ENCODE data around the gene CPNE7.

The CPNE7 gene

DNA sequence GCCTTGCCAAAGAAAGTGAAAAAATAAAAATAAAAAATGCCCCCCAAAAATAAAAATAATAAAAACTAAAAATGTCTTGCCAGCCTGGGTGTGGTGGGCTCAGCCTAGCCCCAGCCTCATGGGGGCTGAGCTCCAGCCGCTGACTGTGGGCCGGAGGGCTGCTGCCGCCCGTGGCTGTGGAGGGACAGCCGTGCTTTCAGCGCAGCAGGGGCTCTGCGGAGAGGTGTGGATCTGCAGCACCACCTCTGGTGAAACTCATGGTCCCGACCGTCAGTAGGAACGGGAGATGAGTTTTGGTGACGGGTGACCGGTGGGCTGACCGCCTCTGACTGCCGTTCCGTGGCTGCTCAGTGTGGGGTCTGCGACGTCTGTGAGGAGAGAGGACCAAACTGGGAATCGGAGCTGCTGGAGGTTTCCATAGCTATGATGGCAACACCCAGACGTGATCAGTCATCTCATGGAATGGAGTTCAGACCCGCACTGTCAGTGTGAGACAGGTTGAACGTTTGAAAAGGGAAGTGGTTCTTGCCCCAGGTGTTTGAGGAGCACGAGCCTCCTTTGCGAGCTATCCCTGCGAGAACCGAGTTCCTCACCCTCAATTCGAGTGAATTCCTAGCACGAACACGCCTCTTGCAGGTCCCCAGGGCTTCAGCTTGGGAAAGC, 27.1 kb upstream of the CPNE7 start:
- H3K36me3 ChIP-seq (ENCODE audit: control insufficient read depth, insufficient read depth, low read length): no peaks in the 10 kb centered on the region

DNA sequence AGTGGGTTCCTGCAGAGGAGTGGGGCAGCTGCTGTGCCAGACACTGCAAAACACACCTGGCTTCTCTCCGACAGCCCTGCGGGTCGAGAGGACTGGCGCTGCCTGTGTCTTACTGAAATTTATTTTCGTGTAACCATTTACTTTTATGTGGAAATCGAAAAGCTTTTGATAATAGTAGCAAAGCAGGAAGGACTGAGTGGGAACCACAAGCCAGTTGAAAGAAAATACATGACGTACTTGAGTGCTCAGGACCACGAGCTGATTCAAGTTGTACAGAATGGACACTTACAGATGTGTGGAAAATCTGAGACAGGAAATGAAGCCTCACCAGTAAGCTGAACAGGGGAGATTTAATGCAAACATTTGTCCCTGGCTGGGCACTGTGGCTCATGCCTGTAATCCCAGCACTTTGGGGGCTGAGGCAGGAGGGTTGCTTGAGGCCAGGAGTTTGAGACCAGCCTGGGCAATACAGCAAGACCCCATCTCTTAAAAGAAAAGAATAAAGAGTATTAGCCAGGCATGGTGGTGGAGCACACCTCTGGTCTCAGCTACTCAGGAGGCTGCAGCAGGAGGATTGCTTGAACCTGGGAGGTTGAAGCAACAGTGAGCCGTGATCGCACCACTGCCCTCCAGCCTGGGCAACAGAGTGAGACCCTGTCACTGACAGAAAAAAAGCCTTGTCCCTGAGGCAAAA, 26.4 kb upstream of the CPNE7 start:
- no peak overlapping the region for H3K9ac ChIP-seq
- no peaks in the 10 kb centered on the region for H3K4me1 ChIP-seq
- H3K36me3 ChIP-seq (ENCODE audit: control insufficient read depth, insufficient read depth, low read length): no peaks in the 10 kb centered on the region
- H3K79me2 ChIP-seq: peaks cover 1% of the 10 kb centered on the region
- TF ChIP-seq, protein P1, sequence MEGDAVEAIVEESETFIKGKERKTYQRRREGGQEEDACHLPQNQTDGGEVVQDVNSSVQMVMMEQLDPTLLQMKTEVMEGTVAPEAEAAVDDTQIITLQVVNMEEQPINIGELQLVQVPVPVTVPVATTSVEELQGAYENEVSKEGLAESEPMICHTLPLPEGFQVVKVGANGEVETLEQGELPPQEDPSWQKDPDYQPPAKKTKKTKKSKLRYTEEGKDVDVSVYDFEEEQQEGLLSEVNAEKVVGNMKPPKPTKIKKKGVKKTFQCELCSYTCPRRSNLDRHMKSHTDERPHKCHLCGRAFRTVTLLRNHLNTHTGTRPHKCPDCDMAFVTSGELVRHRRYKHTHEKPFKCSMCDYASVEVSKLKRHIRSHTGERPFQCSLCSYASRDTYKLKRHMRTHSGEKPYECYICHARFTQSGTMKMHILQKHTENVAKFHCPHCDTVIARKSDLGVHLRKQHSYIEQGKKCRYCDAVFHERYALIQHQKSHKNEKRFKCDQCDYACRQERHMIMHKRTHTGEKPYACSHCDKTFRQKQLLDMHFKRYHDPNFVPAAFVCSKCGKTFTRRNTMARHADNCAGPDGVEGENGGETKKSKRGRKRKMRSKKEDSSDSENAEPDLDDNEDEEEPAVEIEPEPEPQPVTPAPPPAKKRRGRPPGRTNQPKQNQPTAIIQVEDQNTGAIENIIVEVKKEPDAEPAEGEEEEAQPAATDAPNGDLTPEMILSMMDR (IDR thresholded peaks at IDR 0.05): no peak
- H2AFZ ChIP-seq: no peak overlapping the region
- H3K27me3 ChIP-seq (ENCODE audit: control insufficient read depth, insufficient read depth, low read length): no peaks in the 10 kb centered on the region
- H3K9me3 ChIP-seq (ENCODE audit: control insufficient read depth, low read length): no peaks in the 10 kb centered on the region
- H3K4me2 ChIP-seq (ENCODE audit: low read length): no peak overlapping the region
- no peak overlapping the region for H3K27ac ChIP-seq
- H3K4me3 ChIP-seq (ENCODE audit: low read depth, low read length): no peak overlapping the region

More for the DNA sequence above, 27.1 kb upstream of the CPNE7 start:
- Histone ChIP-seq H3K27me3 (ENCODE audit: control insufficient read depth, insufficient read depth, low read length) (no peaks in the 10 kb centered on the region), H2AFZ (no peak overlapping the region), H3K4me1 (no peaks in the 10 kb centered on the region), H3K79me2 (peaks cover 2% of the 10 kb centered on the region), H3K4me3 (ENCODE audit: low read depth, low read length) (no peak overlapping the region), H3K27ac (no peak overlapping the region), H3K4me2 (ENCODE audit: low read length) (no peak overlapping the region), H3K9ac (no peak overlapping the region), H3K9me3 (ENCODE audit: control insufficient read depth, low read length) (no peaks in the 10 kb centered on the region)
- TF ChIP-seq, protein P1 (IDR thresholded peaks at IDR 0.05): no peak

DNA sequence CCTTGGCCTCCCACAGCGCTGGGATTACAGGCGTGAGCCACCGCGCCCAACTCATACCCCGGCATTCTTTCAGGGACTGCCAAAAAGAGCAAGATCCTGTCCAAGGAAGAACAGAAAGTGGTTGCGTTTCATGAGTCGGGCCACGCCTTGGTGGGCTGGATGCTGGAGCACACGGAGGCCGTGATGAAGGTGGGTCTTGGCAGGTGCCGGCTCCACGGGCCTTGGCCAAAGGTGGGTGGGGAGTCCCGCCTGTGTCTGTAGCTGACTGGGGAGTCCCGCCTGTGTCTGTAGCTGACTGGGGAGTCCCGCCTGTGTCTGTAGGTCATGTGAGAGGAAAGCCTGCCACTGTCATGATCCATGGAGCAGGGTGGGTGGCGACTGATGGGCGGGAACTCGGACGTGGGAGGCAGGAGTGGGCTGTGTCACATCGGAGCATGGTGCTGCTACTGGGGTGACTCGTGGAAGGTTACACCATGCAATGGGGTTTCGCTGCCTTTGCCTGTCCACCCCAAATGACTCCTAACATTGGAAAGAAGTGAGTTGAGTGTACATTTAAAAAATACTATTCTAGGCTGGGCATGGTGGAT, 25.0 kb upstream of the CPNE7 start:
- H3K27me3 ChIP-seq (ENCODE audit: control insufficient read depth, insufficient read depth, low read length): no peaks in the 10 kb centered on the region
- H3K9me3 ChIP-seq (ENCODE audit: control insufficient read depth, low read length): no peaks in the 10 kb centered on the region
- no peak overlapping the region for H3K4me3 ChIP-seq (ENCODE audit: low read depth, low read length)
- H3K4me2 ChIP-seq (ENCODE audit: low read length): no peak overlapping the region
- no peak overlapping the region for H3K9ac ChIP-seq
- H3K27ac ChIP-seq: no peak overlapping the region
- TF ChIP-seq, protein P1 (IDR thresholded peaks at IDR 0.05): no peak
- no peaks in the 10 kb centered on the region for H3K36me3 ChIP-seq (ENCODE audit: control insufficient read depth, insufficient read depth, low read length)
- no peak overlapping the region for H2AFZ ChIP-seq
- H3K4me1 ChIP-seq: no peaks in the 10 kb centered on the region
- no peaks in the 10 kb centered on the region for H3K79me2 ChIP-seq

DNA sequence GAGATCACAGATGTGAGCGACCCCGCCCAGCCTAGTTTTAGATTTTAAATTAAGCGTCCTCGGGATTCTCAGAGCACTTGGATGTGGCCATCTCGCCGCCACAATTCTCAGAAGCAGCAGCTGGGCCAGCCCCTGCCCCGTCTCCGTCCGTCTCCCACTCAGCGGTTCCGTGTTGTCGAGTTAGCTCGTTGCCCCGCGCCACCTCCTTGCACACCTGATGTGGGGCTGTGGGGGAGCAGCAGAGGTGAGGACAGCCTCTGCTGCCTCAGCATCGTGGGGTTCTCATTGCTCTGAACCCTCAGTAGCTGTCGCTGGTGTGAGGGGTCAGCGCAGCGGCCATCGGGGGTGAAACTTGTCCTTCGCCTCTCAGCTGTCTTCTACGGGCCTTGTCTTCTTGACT, 23.2 kb upstream of the CPNE7 start:
- H3K36me3 ChIP-seq (ENCODE audit: control insufficient read depth, insufficient read depth, low read length): no peaks in the 10 kb centered on the region

More for the DNA sequence above, 23.2 kb upstream of the CPNE7 start:
- Histone ChIP-seq H3K27ac (no peak overlapping the region), H3K4me3 (ENCODE audit: low read depth, low read length) (no peak overlapping the region), H3K79me2 (no peaks in the 10 kb centered on the region), H3K4me1 (no peaks in the 10 kb centered on the region), H2AFZ (no peak overlapping the region), H3K9ac (no peak overlapping the region), H3K9me3 (ENCODE audit: control insufficient read depth, low read length) (no peaks in the 10 kb centered on the region), H3K4me2 (ENCODE audit: low read length) (no peak overlapping the region), H3K27me3 (ENCODE audit: control insufficient read depth, insufficient read depth, low read length) (no peaks in the 10 kb centered on the region)
- TF ChIP-seq, protein P1 (IDR thresholded peaks at IDR 0.05): no peak
